GM12878 (cell line): ENCODE measurements around the gene CREB5. TPM values are rescaled to one million over a fixed set of nuclear protein-coding genes. Genes with fewer than 3 reads are reported as not detected.

Experiments used
- ATF2 ChIP-seq: IDR thresholded peaks from 2 replicates; pipeline ENCODE4 v1.6.1; 2012; ENCODE audit warnings: low read length, inconsistent platforms
- ATF7 ChIP-seq: fragments of 450-650 bp; IDR thresholded peaks from 2 replicates; pipeline ENCODE4 v1.6.1; 2016; ENCODE audit warnings: low read depth, mild to moderate bottlenecking
- CREM ChIP-seq: IDR thresholded peaks from 2 replicates; pipeline ENCODE4 v1.6.1; 2014; ENCODE audit warnings: antibody characterized with exemption, low read depth
- EZH2 ChIP-seq: IDR thresholded peaks from 2 replicates; pipeline ENCODE4 v1.6.1; 2012; ENCODE audit warnings: low read depth, mild to moderate bottlenecking, control low read depth, inconsistent platforms, low read length, borderline replicate concordance; ENCODE audit not compliant: control insufficient read depth
- GABPA ChIP-seq: IDR thresholded peaks from 2 replicates; pipeline ENCODE4 v1.6.1; 2014; ENCODE audit warnings: antibody characterized with exemption, low read depth, mild to moderate bottlenecking, inconsistent platforms
- HDAC2 ChIP-seq: fragments of 200-600 bp; sonication (generic); IDR thresholded peaks from 2 replicates; pipeline ENCODE4 v1.6.1; 2017
- IKZF1 ChIP-seq: fragments of 450-650 bp; conservative IDR thresholded peaks from 2 replicates; pipeline ENCODE4 v1.6.1; 2017; ENCODE audit warnings: antibody characterized with exemption, mild to moderate bottlenecking
- IRF3 ChIP-seq: fragments of 450-650 bp; IDR thresholded peaks from 2 replicates; pipeline ENCODE4 v1.6.1; 2014; ENCODE audit warnings: mild to moderate bottlenecking
- NR2F1 ChIP-seq: fragments of 450-650 bp; conservative IDR thresholded peaks from 2 replicates; pipeline ENCODE4 v1.6.1; 2017; ENCODE audit warnings: mild to moderate bottlenecking
- PAX5 ChIP-seq: IDR thresholded peaks from 2 replicates; pipeline ENCODE4 v1.6.1; 2011; ENCODE audit warnings: low read depth, low read length, borderline replicate concordance
- STAT1 ChIP-seq: fragments of 450-650 bp; conservative IDR thresholded peaks from 2 replicates; pipeline ENCODE4 v1.6.1; 2014; ENCODE audit warnings: antibody characterized with exemption, mild to moderate bottlenecking
- TCF7 ChIP-seq: IDR thresholded peaks from 2 replicates; pipeline ENCODE4 v1.6.1; 2014; ENCODE audit warnings: antibody characterized with exemption, borderline replicate concordance
- USF1 ChIP-seq: IDR thresholded peaks from 2 replicates; pipeline ENCODE4 v1.6.1; 2011; ENCODE audit warnings: borderline replicate concordance, low read depth, mild to moderate bottlenecking, moderate library complexity, mixed read lengths, low read length; ENCODE audit not compliant: insufficient read depth; ENCODE audit errors: extremely low read length
- ZBTB40 ChIP-seq: fragments of 450-650 bp; IDR thresholded peaks from 2 replicates; pipeline ENCODE4 v1.6.1; 2016; ENCODE audit warnings: mild to moderate bottlenecking, moderate library complexity, borderline replicate concordance
- ZNF217 ChIP-seq: fragments of 450-650 bp; IDR thresholded peaks from 2 replicates; pipeline ENCODE4 v1.6.1; 2017; ENCODE audit warnings: antibody characterized with exemption, mild to moderate bottlenecking
- polyA plus RNA-seq, 11 experiments: library from polyadenylated mRNA; depleted of rRNA in 4 of 11; unstranded in 6 of 11; stranded (reverse) in 5 of 11; fragments of >200 nt; fragmentation: Nextera tagmentation in 4 of 11; fragmentation: Illumina TruSeq in 1 of 11; extraction: Ambion mirVana in 4 of 11; extraction: Trizol in 1 of 11; gene quantifications; 1 replicate in 1 of 11; 2 replicates in 10 of 11; pipeline versions ENCODE4 v1.2.1 to v1.2.3, GENCODE V29; 2011 to 2016; ENCODE audit warnings: inconsistent platforms in 2 of 11, missing spikeins in 2 of 11, low read depth in 1 of 11
- total RNA-seq, 4 experiments: library from RNA; depleted of rRNA in 3 of 4; stranded (reverse); fragments of >200 nt in 3 of 4; fragmentation: Illumina TruSeq in 1 of 4; extraction: Trizol in 1 of 4; gene quantifications; 2 replicates each; pipeline versions ENCODE4 v1.2.1 to v1.2.3, GENCODE V29; 2013 to 2021

The CREB5 gene
- total and polyA plus RNA-seq, 10 of the 15 experiments (the other 5 are each of a cell fraction or from before 2014, with no cell fraction given) = 12.9 to 74.1 (median 53.0) TPM

- TF ChIP-seq STAT1 = no peak
- TF ChIP-seq IRF3 = no peak
- TF ChIP-seq NR2F1 = 0 out of 2 replicates have a peak, but pooled peaks have one; percentile 46
- TF ChIP-seq IKZF1 = 0 out of 2 replicates have a peak, but pooled peaks have one; percentile 43
- TF ChIP-seq ATF2 = peak; percentile 98
- TF ChIP-seq ZBTB40 = 0 out of 2 replicates have a peak, but pooled peaks have one; percentile 25
- TF ChIP-seq ZNF217 = no peak
- TF ChIP-seq HDAC2 = no peak
- no peak for TF ChIP-seq USF1
- no peak for TF ChIP-seq EZH2
- no peak for TF ChIP-seq TCF7
- TF ChIP-seq GABPA = no peak
- peak; percentile 99 for TF ChIP-seq ATF7
- peak; percentile 91 for TF ChIP-seq CREM
- TF ChIP-seq PAX5 = no peak
Observed at GRCh38 chr7:28408960-28409715, 3.2 kb upstream of the CREB5 start (continued).
